OCI-LY1 (cell line): ENCODE data around the gene GORAB.

Experiments used
- EZH2 ChIP-seq: fragments of 200-600 bp; sonication (generic), shearing (Covaris generic); IDR thresholded peaks from 2 replicates; pipeline ENCODE4 v1.8.0; 2017; ENCODE audit warnings: borderline replicate concordance, mixed run types, mild to moderate bottlenecking, antibody characterized with exemption, low read length, moderate library complexity, mixed read lengths
- TF ChIP-seq, protein P1 (sequence below): fragments of 200-600 bp; sonication (generic), shearing (Covaris generic); IDR thresholded peaks from 2 replicates; pipeline ENCODE4 v1.5.1; 2017; ENCODE audit warnings: mild to moderate bottlenecking, antibody characterized with exemption, low read length, moderate library complexity, mixed read lengths

DNA sequence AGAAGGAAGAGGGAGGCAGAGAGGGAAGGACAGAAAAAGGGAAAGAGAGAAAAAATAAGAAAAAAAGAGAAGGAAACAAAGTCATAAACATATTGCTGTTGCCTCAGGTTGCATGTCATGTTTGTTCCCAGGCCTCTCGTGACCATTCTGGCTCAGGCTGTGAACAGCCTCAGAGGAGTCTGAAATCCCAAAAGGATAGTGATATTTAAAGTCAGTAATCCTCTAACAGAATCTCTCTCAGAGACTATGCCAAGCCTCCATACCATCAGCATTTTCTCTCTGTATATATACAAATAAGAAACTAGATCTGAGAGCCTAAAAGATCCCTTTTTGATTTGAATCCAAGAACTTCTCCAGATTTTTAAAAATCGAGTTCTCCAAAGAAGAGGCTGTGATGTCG is 35.2 kb downstream of the GORAB start:
- TF ChIP-seq, protein P1, sequence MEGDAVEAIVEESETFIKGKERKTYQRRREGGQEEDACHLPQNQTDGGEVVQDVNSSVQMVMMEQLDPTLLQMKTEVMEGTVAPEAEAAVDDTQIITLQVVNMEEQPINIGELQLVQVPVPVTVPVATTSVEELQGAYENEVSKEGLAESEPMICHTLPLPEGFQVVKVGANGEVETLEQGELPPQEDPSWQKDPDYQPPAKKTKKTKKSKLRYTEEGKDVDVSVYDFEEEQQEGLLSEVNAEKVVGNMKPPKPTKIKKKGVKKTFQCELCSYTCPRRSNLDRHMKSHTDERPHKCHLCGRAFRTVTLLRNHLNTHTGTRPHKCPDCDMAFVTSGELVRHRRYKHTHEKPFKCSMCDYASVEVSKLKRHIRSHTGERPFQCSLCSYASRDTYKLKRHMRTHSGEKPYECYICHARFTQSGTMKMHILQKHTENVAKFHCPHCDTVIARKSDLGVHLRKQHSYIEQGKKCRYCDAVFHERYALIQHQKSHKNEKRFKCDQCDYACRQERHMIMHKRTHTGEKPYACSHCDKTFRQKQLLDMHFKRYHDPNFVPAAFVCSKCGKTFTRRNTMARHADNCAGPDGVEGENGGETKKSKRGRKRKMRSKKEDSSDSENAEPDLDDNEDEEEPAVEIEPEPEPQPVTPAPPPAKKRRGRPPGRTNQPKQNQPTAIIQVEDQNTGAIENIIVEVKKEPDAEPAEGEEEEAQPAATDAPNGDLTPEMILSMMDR = no peak
- no peak for TF ChIP-seq EZH2
